GM23248 (cell line): ENCODE data around the gene LGALS9C. TPM values are rescaled to one million over a fixed set of nuclear protein-coding genes. Genes with fewer than 3 reads are reported as not detected.
"Not testable (repeated sequence)": the region's sequence is repeated elsewhere in the genome, so short reads cannot be mapped to it uniquely, and the experiment has no call there.

Experiments
- DNase-seq: peaks from one replicate; pipeline ENCODE4 v3.0.0-alpha.2; 2015
- H2AFZ ChIP-seq: fragments of 200-600 bp; sonication (generic); 2 replicates; pipeline ENCODE4 v1.6.1; 2016; ENCODE audit warnings: antibody characterized with exemption
- H3F3A ChIP-seq: fragments of 200-600 bp; sonication (generic); 2 replicates; pipeline ENCODE4 v1.6.1; 2016; ENCODE audit warnings: mild to moderate bottlenecking, antibody characterized with exemption, mixed run types; ENCODE audit not compliant: insufficient read depth
- H3K27ac ChIP-seq: fragments of 200-600 bp; sonication (generic); 2 replicates; pipeline ENCODE4 v1.5.1; 2016; ENCODE audit warnings: mild to moderate bottlenecking
- H3K27me3 ChIP-seq: fragments of 200-600 bp; sonication (generic); replicated peaks from 2 replicates; pipeline ENCODE4 v1.6.1; 2016; ENCODE audit warnings: mild to moderate bottlenecking; ENCODE audit not compliant: insufficient read depth
- H3K36me3 ChIP-seq: fragments of 200-600 bp; sonication (generic); 2 replicates; pipeline ENCODE4 v1.6.1; 2016; ENCODE audit warnings: low read depth, mild to moderate bottlenecking
- H3K4me1 ChIP-seq: fragments of 200-600 bp; sonication (generic); 2 replicates; pipeline ENCODE4 v1.6.1; 2016; ENCODE audit warnings: mild to moderate bottlenecking; ENCODE audit not compliant: insufficient read depth
- H3K4me2 ChIP-seq: fragments of 200-600 bp; sonication (generic); one replicate; pipeline ENCODE4 v1.6.1; 2016; ENCODE audit warnings: mild to moderate bottlenecking; ENCODE audit not compliant: unreplicated experiment
- H3K4me3 ChIP-seq: fragments of 200-600 bp; sonication (generic); 2 replicates; pipeline ENCODE4 v1.5.1; 2016; ENCODE audit warnings: mild to moderate bottlenecking
- H3K79me2 ChIP-seq: fragments of 200-600 bp; sonication (generic); 2 replicates; pipeline ENCODE4 v1.6.1; 2016; ENCODE audit warnings: mild to moderate bottlenecking; ENCODE audit not compliant: insufficient read depth
- H3K9ac ChIP-seq: fragments of 200-600 bp; sonication (generic); 2 replicates; pipeline ENCODE4 v1.6.1; 2016; ENCODE audit warnings: mild to moderate bottlenecking
- H3K9me2 ChIP-seq: fragments of 200-600 bp; sonication (generic); 2 replicates; pipeline ENCODE4 v1.6.1; 2016; ENCODE audit warnings: mixed run types, mild to moderate bottlenecking, moderate library complexity; ENCODE audit not compliant: insufficient read depth
- H3K9me3 ChIP-seq: fragments of 200-600 bp; sonication (generic); one replicate; pipeline ENCODE4 v1.6.1; 2017; ENCODE audit warnings: low read depth
- H4K20me1 ChIP-seq: fragments of 200-600 bp; sonication (generic); 2 replicates; pipeline ENCODE4 v1.6.0; 2016; ENCODE audit not compliant: insufficient read depth
- WGBS, 2 experiments: methylation state at CpG; one replicate each; pipeline ENCODE4 v1.1.6; 2015 to 2017; ENCODE audit warnings: low lambda C conversion rate in 2 of 2, low coverage in 1 of 2; ENCODE audit errors: missing lambda C conversion rate in 2 of 2; 5-methylcytosine and 5-hydroxymethylcytosine counted together
- in situ Hi-C: fragments of 300-500 bp; cut with MboI; formaldehyde crosslinking; loops from 2 replicates; pipeline ENCODE4 v1.15.0; 2020
- polyA plus RNA-seq: library from polyadenylated mRNA; unstranded; fragments of >200 nt; fragmentation: Nextera tagmentation; extraction: Ambion mirVana; gene quantifications from 2 replicates; pipeline ENCODE4 v1.2.1, GENCODE V29; 2016
- total RNA-seq: library from RNA; depleted of rRNA; stranded (reverse); fragments of >200 nt; shearing (Covaris generic); gene quantifications from 2 replicates; pipeline ENCODE4 v1.2.3, GENCODE V29; 2014

LGALS9C gene
- total and polyA plus RNA-seq, 2 experiments from 2014 or later, result not detected

- H3K4me3 ChIP-seq, H4K20me1 ChIP-seq, H3K9me2 ChIP-seq, in situ Hi-C loops, H3K36me3 ChIP-seq, H3K9ac ChIP-seq, H3K27ac ChIP-seq, H3K4me1 ChIP-seq, H3F3A ChIP-seq, H3K79me2 ChIP-seq, H3K27me3 ChIP-seq, H3K4me2 ChIP-seq, H2AFZ ChIP-seq, H3K9me3 ChIP-seq: not testable (repeated sequence)
- DNase-seq, result peak; percentile 13
- WGBS, 2 experiments, result 71% methylated on average over 3 to 6 of the region's 7 CpGs
These were observed 26.8 kb upstream of the LGALS9C start for GRCh38 chr17:18449833-18450232.

GRCh38 chr17:18450998-18451397 lies 25.6 kb upstream of the LGALS9C start:
- H3F3A ChIP-seq, in situ Hi-C loops, H3K4me3 ChIP-seq, H3K79me2 ChIP-seq, H3K4me1 ChIP-seq, H3K9me2 ChIP-seq, H3K27me3 ChIP-seq, H3K4me2 ChIP-seq, H3K36me3 ChIP-seq, H3K27ac ChIP-seq, H4K20me1 ChIP-seq, H2AFZ ChIP-seq, H3K9me3 ChIP-seq, H3K9ac ChIP-seq: not testable (repeated sequence)
- WGBS, 2 experiments, result 34 to 44% methylated on average over 5 of the region's 7 CpGs
- DNase-seq, result peak; percentile 3

- H3K27me3 ChIP-seq, H3F3A ChIP-seq, H3K27ac ChIP-seq, H4K20me1 ChIP-seq, H3K36me3 ChIP-seq, H3K79me2 ChIP-seq, H2AFZ ChIP-seq, H3K4me3 ChIP-seq, H3K9ac ChIP-seq, H3K9me2 ChIP-seq, H3K4me2 ChIP-seq, DNase-seq, in situ Hi-C loops, H3K4me1 ChIP-seq, H3K9me3 ChIP-seq: not testable (repeated sequence)
- WGBS, 2 experiments, result 48 to 50% methylated on average over 5 of the region's 5 CpGs
These were observed 24.6 kb upstream of the LGALS9C start for GRCh38 chr17:18451969-18452368.

- H3K9me2 ChIP-seq, H3F3A ChIP-seq, H3K79me2 ChIP-seq, H3K36me3 ChIP-seq, H3K9me3 ChIP-seq, H4K20me1 ChIP-seq, H3K4me1 ChIP-seq, in situ Hi-C loops, H3K27me3 ChIP-seq: not testable (repeated sequence)
- Histone ChIP-seq H3K4me2 (peak overlapping the region; percentile 87), H3K4me3 (peak overlapping the region; percentile 58), H2AFZ (0 out of 2 replicates have a peak overlapping the region, but pooled peaks have one; percentile 21), H3K27ac (peak overlapping the region; percentile 43), H3K9ac (peak overlapping the region; percentile 15; the same call in 1 of the 2 replicates)
- WGBS, 2 experiments, result 2 to 3% methylated on average over 8 of the region's 8 CpGs
- DNase-seq, result peak; percentile 64
These were observed 17.6 kb upstream of the LGALS9C start for GRCh38 chr17:18459035-18459434.

GRCh38 chr17:18463831-18464502 lies 12.6 kb upstream of the LGALS9C start:
- H3K9me3 ChIP-seq, H3K9ac ChIP-seq, H3K27me3 ChIP-seq, in situ Hi-C loops, H3K4me1 ChIP-seq, H4K20me1 ChIP-seq, H3K4me3 ChIP-seq, H2AFZ ChIP-seq, H3K27ac ChIP-seq, H3K36me3 ChIP-seq, H3F3A ChIP-seq, H3K4me2 ChIP-seq, H3K9me2 ChIP-seq, H3K79me2 ChIP-seq: not testable (repeated sequence)
- DNase-seq, result peak; percentile 15
- WGBS, 2 experiments, result 24 to 29% methylated on average over 9 of the region's 11 CpGs

GRCh38 chr17:18466250-18466983 lies 10.2 kb upstream of the LGALS9C start:
- 60 to 62% methylated on average over 4 to 6 of the region's 6 CpGs for WGBS, 2 experiments
- H3K4me3 ChIP-seq, DNase-seq, H3K9me2 ChIP-seq, in situ Hi-C loops, H3K4me1 ChIP-seq, H3K27me3 ChIP-seq, H3K36me3 ChIP-seq, H3K9ac ChIP-seq, H4K20me1 ChIP-seq, H3K4me2 ChIP-seq, H3K9me3 ChIP-seq, H2AFZ ChIP-seq, H3F3A ChIP-seq, H3K27ac ChIP-seq, H3K79me2 ChIP-seq: not testable (repeated sequence)

GRCh38 chr17:18467001-18467400 lies 9.6 kb upstream of the LGALS9C start:
- H3K27me3 ChIP-seq, H2AFZ ChIP-seq, H4K20me1 ChIP-seq, H3F3A ChIP-seq, H3K27ac ChIP-seq, H3K9me3 ChIP-seq, H3K36me3 ChIP-seq, H3K9ac ChIP-seq, H3K79me2 ChIP-seq, H3K4me1 ChIP-seq, H3K9me2 ChIP-seq, in situ Hi-C loops, H3K4me3 ChIP-seq, DNase-seq, H3K4me2 ChIP-seq: not testable (repeated sequence)
- 80 to 90% methylated on average over 5 of the region's 5 CpGs for WGBS, 2 experiments
